ENCODE results near the gene CCNB3.
"Not testable (repeated sequence)": the region's sequence is repeated elsewhere in the genome, so short reads cannot be mapped to it uniquely, and the experiment has no call there.

CCNB3 gene

GRCh38 chrX:50204364-50204899 lies at the start of gene CCNB3:
TSS of gene CCNB3 (plus strand) at chrX:50204765. CDS start at chrX:50285164, 80,399 bp downstream.
- DNase-seq (ENCODE audit: low spot score), result peak; percentile 69

- DNase-seq (ENCODE audit: low spot score), result no peak
Observed at GRCh38 chrX:50157545-50158135, 46.9 kb upstream of the CCNB3 start.

- DNase-seq (ENCODE audit: low spot score), result no peak
Observed at GRCh38 chrX:50158593-50158992, 46.0 kb upstream of the CCNB3 start.

- DNase-seq (ENCODE audit: low spot score), result no peak
Observed at GRCh38 chrX:50161127-50161526, 43.4 kb upstream of the CCNB3 start.

- DNase-seq (ENCODE audit: low spot score), result no peak
Observed at GRCh38 chrX:50165727-50166126, 38.8 kb upstream of the CCNB3 start.

- DNase-seq (ENCODE audit: low spot score), result no peak
Observed at GRCh38 chrX:50167366-50167765, 37.2 kb upstream of the CCNB3 start.

GRCh38 chrX:50168241-50168687 lies 36.3 kb upstream of the CCNB3 start:
- DNase-seq (ENCODE audit: low spot score), result no peak

- DNase-seq (ENCODE audit: low spot score), result no peak
Observed at GRCh38 chrX:50169717-50170116, 34.8 kb upstream of the CCNB3 start.

GRCh38 chrX:50180073-50180940 lies 24.3 kb upstream of the CCNB3 start:
- DNase-seq (ENCODE audit: low spot score), result no peak

- DNase-seq (ENCODE audit: low spot score), result no peak
Observed at GRCh38 chrX:50183891-50184290, 20.7 kb upstream of the CCNB3 start.

- DNase-seq (ENCODE audit: low spot score), result no peak
Observed at GRCh38 chrX:50188859-50189600, 15.5 kb upstream of the CCNB3 start.

- no peak for DNase-seq (ENCODE audit: low spot score)
Observed at GRCh38 chrX:50198348-50198747, 6.2 kb upstream of the CCNB3 start.

- no peak for DNase-seq (ENCODE audit: low spot score)
Observed at GRCh38 chrX:50200907-50201306, 3.7 kb upstream of the CCNB3 start, which contains the start of gene AKAP4. TSS of gene AKAP4 (minus strand) at chrX:50201007. CDS start at chrX:50200889, 118 bp downstream.

GRCh38 chrX:50202539-50202938 lies 2.0 kb upstream of the CCNB3 start:
- no peak for DNase-seq (ENCODE audit: low spot score)

GRCh38 chrX:50206753-50207152 lies 2.2 kb downstream of the CCNB3 start:
- DNase-seq (ENCODE audit: low spot score), result no peak

GRCh38 chrX:50211510-50211909 lies 6.9 kb downstream of the CCNB3 start:
- no peak for DNase-seq (ENCODE audit: low spot score)

GRCh38 chrX:50281253-50281652 lies 76.7 kb downstream of the CCNB3 start:
- DNase-seq (ENCODE audit: low spot score), result no peak

- DNase-seq (ENCODE audit: low spot score), result no peak
Observed at GRCh38 chrX:50327235-50327634, 122.7 kb downstream of the CCNB3 start.

- not testable (repeated sequence) for DNase-seq (ENCODE audit: low spot score)
Observed at GRCh38 chrX:50332668-50333067, 128.1 kb downstream of the CCNB3 start.

GRCh38 chrX:50333308-50333707 lies 128.7 kb downstream of the CCNB3 start:
- no peak for DNase-seq (ENCODE audit: low spot score)

GRCh38 chrX:50343917-50344316 lies 139.4 kb downstream of the CCNB3 start:
- DNase-seq (ENCODE audit: low spot score), result no peak

GRCh38 chrX:50372966-50373365 lies 168.4 kb downstream of the CCNB3 start:
- no peak for DNase-seq (ENCODE audit: low spot score)
